ENCODE results near the gene TMEM108.

DNA sequence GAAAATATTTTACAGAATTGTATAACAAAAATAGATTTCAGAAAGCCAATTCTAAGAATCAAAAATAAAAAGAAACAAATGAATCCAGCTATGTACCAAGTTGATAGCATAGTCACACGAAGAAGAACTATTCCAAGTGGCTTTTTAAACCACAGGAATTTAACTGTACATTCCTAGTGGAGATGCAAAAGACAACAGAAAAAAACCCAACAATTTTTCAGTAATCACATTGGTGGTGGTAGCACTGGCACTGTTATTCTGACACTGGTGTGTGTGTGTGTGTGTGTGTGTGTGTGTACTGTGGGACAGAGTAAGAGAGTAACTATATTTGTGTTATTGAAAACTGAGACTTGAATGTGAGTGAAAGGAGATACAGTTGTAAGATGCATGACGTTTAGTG, 370.8 kb downstream of the TMEM108 start:
- no peak for TF ChIP-seq POLR2A (IDR thresholded peaks at IDR 0.05)
- TF ChIP-seq, protein P1, sequence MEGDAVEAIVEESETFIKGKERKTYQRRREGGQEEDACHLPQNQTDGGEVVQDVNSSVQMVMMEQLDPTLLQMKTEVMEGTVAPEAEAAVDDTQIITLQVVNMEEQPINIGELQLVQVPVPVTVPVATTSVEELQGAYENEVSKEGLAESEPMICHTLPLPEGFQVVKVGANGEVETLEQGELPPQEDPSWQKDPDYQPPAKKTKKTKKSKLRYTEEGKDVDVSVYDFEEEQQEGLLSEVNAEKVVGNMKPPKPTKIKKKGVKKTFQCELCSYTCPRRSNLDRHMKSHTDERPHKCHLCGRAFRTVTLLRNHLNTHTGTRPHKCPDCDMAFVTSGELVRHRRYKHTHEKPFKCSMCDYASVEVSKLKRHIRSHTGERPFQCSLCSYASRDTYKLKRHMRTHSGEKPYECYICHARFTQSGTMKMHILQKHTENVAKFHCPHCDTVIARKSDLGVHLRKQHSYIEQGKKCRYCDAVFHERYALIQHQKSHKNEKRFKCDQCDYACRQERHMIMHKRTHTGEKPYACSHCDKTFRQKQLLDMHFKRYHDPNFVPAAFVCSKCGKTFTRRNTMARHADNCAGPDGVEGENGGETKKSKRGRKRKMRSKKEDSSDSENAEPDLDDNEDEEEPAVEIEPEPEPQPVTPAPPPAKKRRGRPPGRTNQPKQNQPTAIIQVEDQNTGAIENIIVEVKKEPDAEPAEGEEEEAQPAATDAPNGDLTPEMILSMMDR (IDR thresholded peaks at IDR 0.05): no peak
